G401.6 (cell line): ENCODE results near the gene GBF1.
"Not testable (repeated sequence)": the region's sequence is repeated elsewhere in the genome, so short reads cannot be mapped to it uniquely, and the experiment has no call there.

Source experiments
- FAIRE-seq: peaks from 2 replicates; lab custom pipeline; 2012; peaks lifted over from hg19 to GRCh38; lab: Jason Lieb, UNC

Gene GBF1, protein sequence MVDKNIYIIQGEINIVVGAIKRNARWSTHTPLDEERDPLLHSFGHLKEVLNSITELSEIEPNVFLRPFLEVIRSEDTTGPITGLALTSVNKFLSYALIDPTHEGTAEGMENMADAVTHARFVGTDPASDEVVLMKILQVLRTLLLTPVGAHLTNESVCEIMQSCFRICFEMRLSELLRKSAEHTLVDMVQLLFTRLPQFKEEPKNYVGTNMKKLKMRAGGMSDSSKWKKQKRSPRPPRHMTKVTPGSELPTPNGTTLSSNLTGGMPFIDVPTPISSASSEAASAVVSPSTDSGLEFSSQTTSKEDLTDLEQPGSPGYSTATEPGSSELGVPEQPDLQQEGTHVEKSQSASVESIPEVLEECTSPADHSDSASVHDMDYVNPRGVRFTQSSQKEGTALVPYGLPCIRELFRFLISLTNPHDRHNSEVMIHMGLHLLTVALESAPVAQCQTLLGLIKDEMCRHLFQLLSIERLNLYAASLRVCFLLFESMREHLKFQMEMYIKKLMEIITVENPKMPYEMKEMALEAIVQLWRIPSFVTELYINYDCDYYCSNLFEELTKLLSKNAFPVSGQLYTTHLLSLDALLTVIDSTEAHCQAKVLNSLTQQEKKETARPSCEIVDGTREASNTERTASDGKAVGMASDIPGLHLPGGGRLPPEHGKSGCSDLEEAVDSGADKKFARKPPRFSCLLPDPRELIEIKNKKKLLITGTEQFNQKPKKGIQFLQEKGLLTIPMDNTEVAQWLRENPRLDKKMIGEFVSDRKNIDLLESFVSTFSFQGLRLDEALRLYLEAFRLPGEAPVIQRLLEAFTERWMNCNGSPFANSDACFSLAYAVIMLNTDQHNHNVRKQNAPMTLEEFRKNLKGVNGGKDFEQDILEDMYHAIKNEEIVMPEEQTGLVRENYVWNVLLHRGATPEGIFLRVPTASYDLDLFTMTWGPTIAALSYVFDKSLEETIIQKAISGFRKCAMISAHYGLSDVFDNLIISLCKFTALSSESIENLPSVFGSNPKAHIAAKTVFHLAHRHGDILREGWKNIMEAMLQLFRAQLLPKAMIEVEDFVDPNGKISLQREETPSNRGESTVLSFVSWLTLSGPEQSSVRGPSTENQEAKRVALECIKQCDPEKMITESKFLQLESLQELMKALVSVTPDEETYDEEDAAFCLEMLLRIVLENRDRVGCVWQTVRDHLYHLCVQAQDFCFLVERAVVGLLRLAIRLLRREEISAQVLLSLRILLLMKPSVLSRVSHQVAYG (N-terminal part only)

DNA sequence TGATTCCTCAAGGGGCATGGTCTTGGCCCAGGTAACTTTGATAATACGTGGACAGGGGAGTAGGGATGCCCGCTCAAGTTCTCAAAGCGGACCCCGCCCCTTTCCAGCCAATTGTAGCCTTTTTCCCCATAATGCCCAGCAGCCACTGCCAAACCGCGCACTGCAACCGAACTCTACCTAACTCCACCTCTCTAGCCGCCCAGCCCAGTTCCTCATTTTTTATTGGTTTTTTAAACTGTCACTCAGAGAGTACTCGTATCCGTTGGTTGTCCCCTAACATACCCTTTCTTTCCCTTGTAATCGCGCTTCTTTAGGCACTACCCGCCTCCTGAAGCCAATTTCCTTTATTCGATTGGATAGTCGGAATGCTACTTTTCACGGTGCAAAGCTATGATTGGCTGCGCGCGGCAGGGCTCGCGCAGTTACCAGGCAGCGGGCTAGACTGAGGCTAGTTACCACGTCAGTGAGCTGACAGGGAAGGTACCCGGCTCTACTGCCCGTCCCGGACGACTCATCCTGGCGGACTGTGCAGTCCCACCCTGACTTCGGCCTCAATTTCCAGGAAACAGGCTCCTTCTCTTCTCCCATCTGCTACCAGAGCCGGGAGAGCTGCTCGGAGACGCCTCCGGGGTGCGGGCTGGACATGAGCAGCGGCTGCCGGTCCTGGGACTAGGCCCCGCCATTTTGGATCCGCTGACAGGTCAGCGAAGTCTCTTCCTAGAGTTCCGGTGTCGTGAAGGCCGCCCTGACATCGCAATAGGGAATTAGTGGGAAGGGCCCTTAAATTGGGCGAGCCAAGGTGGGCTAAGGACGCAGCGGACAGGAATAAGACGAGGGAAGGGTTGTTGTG, at the start of gene GBF1:
GBF1 (plus strand) TSS at position 451 of the 850 bp plus-strand sequence. CDS start 13,407 bp downstream, outside the sequence.
- FAIRE-seq: peak; percentile 99

DNA sequence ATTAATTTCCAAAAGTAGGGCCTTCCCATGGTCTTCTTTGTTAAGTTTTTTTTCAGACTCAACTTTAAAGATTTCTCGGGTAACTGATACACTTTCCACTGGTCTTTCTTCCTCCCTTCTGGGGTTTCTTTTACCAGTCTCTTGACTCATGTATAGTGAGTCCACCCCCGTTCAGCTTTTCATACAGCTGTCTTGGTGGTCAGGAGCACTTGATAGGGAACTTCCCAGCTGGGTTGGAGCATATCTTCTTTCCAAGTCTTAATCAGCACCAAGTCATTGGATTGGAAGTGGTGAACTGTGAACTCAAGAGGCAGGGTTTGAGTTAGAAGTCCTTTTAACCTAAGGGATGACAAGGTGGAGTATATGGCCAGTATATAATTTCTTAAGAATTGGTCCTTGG, 48.4 kb upstream of the GBF1 start:
- FAIRE-seq: no peak

DNA sequence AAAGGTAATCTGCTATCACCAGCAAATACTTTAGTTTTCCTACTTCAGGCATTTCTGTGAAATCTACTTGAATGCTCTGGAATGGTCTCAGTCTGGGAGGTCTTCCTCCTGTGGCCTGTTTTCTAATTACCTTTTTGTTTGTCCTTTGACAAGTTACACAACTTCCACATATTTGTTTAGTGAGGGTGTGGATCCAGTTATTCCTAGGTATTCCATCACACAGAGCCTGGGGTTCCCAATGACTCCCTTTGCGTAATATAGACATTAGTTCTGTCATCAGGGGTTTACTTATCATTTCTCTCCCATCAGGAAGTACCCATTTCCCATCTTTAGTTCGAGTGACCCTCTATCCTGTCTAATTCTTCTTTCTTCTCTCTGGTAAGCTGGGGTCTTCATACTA, 47.3 kb upstream of the GBF1 start:
- FAIRE-seq: no peak

DNA sequence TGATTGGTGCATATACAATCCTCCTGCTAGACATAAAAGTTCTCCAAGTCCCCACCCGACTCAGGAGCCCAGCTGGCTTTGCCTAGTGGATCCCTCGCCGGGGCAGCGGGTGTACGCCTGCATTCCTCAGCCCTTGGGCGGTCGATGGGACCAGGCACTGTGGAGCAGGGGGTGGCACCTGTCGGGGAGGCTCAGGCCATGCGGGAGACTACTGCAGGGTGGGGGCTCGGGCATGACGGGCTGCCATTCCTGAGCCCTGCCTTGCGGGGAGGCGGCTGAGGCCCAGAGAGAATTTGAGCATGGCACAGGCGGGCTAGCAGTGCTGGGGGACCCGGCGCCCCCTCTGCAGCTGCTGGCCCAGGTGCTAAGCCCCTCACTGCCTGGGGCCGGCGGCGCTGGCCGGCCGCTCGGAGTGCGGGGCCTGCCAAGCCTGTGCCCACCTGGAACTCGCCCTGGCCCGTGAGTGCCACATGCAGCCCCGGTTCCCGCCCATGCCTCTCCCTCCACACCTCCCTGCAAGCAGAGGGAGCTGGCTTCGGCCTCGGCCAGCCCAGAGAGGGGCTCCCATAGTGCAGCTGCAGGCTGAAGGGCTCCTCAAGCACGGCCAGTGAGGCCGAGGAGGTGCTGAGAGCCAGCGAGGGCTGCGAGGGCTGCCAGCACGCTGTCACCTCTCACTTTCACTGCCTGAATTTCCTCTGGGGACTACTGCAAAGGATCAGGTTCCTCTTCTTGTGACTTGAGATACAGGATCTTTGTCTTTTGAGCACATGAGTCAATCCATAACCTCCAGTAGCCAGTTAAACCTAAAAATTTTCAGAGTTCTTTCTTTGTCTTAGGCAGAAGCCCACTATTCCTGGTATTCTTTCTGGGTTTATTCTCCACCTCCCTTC, 44.3 kb upstream of the GBF1 start:
- no peak for FAIRE-seq

DNA sequence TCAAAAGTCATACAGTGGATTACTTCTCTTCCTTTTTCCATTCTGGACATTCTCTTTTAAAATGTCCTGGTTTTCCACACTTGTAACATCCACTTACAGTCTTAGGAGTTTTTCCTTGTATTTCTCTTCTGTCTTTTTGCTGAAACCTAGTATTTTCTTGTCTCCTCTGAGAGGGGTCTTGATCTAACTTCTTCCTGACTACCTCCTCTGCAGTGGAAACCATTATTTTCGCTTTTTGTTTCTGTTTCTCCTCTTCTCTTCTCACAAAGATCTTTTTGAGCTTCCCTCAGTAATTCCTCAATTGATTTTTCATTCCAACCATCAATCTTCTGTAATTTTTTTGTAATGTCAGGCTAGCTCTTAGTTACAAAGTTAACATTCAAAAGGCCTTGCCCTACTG, 42.9 kb upstream of the GBF1 start:
- FAIRE-seq: no peak

DNA sequence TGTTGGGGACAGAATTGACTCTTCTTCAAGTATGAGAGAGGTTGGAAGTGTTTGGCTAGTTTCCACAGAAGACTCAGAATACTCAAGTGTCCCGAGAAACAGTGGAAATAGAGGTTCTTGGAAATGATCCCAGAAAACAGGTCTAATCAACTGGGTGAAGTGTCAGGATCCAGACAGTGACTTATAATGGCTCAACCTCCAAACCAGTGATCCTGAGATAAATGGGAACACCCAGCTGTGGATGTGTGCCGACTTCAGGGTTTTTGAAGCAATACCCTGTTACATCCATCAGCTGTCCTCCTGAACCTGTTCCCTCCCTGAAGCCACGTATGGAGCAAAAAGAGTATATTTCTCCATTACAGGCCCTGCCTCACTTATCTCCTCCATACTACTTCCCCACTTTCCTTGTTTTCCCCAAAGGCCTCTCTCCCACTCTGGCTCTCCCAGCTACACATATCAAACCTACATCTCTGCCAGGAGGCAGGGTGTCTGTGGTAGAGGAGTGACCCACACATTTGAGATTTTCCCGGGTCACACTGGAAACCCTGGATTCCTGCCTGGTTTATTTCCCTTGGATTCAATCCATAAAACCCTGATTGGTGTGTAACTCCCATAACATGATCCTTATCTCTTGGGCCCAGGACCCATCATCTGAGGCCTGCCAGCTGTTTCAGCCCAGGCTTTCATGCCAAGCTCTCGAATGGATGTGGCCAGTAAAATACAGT, 36.9 kb upstream of the GBF1 start:
- no peak for FAIRE-seq

DNA sequence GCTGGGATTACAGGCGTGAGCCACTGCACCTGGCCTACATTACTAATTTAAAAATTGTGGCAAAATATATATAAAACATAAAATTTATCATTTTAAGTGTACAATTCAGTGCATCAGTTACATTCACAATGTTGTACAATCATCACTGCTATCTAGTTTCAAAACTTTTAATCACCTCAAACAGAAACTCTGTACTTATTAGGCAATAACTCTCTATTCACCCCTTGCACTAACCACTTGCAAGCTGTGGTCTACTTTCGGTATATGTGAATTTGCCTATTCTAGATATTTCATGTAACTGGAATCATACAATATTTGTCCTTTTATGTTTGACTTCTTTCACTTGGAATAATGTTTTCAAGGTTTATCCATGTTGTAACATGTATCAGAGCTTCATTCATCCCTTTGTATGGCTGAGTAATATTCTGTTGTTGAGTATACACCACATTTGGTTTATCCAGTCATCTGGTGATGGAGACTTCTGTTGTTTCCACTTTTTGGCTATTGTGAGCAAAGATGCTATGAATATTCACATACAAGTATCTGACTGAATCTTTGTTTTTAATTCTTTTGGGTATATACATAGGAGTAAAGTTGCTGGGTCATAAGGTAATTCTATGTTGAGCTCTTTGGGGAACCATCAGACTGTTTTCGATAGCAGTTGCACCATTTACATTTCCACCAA, 33.6 kb upstream of the GBF1 start:
- no peak for FAIRE-seq

DNA sequence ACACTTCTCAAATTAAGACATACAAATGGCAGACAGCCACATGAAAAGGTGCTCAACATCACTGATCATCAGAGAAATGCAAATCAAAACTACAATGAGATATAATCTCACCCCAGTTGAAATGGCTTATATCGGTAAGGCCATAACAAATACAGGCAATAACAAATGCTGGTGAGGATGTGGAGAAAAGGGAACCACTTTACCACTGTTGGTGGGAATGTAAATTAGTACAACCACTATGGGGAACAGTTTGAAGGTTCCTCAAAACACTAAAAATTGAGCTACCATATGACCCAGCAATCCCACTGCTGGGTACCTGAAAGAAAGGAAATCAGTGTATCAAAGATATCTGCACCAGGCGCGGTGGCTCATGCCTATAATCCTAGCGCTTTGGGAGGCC, 31.7 kb upstream of the GBF1 start:
- not testable (repeated sequence) for FAIRE-seq

DNA sequence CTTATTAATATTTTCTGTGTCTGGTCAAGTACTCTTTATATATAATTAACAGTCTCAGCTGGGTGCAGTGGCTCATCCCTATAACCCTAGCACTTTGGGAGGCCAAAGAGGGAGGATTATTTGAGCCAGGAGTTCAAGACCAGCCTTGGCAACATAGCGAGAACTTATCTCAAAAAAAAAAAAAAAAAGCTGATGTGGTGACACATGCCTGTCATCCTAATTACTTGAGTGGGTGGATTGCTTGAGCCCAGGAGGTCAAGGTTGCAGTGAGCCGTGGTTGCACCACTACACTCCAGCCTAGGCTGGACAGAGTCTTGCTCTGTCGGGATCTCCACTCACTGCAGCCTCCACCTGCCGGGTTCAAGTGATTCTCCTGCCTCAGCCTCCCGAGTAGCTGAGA, 26.0 kb upstream of the GBF1 start:
- FAIRE-seq: no peak

DNA sequence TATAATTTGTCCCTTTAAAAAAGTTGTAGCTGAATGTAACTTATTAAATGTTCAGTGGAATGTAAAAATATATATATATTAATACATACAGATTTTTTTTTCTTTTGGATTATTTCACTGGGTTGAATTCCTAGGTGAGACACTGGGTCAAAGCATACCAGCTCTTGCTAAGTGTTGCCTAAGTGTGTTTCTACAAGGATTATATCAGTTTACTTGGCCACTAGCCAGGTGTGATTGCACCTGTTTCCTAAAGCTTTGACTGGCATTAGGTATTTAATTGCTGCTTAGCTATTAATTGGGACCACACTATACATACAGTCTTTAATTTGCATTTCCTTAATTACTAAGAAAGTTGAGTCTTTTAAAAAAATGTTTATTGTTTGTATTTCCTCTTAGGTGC, 24.7 kb upstream of the GBF1 start:
- no peak for FAIRE-seq

DNA sequence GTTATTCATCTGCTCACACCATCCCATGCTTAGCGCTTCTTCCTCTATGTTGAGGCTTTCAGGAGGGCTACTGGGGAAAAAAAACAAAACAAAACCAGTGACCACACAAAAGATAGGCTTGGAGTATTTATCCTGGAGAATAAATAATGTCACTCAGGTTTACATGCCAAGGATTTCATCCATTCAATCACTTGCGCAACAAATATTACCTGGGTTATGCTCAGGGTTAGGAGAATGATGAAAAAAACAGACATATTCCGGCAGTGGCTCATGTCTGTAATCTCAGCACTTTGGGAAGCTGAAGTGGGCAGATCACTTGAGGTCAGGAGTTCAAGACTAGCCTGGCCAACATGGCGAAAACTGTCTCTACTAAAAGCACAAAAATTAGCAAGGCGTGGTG, 22.5 kb upstream of the GBF1 start:
- FAIRE-seq: no peak

DNA sequence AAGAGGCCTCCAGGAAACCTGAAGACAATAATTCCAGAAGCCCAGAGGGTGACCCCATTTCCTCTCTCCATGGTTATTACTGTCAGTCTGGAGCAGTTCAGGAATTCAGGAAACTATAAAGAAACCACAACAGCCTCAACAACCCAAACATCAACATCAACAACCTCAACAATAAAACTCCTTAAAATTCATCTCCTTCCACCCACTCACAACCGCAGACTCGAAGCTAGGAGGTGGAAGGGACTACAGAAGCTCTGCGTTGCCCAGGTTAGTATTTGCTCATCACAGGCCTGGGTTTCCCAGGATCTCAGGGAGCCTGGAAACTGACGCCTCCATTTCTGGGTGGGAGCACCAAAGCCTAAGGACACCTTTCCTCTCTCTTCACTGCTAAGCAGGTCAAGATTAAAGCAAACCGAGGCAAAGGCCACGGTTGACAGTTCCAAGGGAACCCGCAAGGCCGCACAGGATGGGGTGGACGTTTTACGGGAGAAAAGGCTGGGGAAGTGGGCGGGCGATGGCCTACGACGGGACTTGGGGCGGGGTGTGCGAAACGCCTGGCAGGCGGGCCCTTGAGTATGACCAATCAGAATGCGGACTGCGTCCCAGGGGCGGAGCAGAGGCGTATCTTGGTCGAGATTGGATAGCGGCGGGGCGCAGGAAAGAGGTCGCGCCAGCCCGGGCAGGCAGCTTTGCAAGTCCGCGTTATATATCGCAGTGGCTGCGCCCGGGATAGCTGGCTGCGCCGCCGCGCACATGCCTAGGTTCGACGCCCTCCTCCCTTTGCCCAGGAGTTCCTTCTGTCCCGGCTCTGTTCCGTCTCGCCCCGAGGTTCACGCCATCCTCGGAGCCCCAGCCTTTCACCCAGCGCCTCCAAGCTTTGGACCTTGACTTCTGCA, 19.4 kb upstream of the GBF1 start, which contains the start of gene ELOVL3:
ELOVL3 (plus strand) TSS at position 654 of the 896 bp plus-strand sequence. CDS start 250 bp downstream, outside the sequence.
- FAIRE-seq: peak; percentile 96

DNA sequence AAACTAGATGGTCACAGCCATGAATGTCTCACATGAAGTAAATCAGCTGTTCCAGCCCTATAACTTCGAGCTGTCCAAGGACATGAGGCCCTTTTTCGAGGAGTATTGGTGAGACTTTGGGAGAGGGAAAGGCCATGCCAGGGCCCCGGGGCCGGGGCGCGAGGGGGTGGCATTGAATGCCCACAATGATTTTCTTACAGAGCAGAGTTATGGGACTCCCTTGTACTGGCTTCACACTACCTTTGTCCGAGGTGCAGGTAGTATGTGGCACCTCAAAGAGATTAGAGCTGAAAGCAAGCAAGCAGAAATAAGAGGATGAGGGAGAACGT, 18.8 kb upstream of the GBF1 start:
- FAIRE-seq: no peak

DNA sequence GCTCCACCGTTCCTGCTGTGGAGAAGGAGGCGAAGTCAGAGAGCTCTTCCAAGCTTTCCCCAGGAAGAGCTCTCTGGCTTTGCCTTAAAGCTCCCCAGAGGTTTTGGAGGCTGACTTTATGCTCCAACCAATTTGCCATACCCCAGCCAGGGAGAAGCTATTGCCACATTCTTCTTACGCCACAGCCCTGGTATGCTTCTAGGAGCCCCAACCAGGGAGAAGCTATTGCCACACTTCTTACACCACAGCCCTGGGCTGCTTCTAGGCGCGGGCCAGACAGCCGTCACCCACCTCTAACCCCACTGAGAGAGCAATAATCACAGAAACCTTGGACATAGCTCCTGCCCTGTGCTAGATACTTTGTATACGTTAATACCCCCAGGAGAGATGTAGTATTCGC, 18.3 kb upstream of the GBF1 start:
- no peak for FAIRE-seq

DNA sequence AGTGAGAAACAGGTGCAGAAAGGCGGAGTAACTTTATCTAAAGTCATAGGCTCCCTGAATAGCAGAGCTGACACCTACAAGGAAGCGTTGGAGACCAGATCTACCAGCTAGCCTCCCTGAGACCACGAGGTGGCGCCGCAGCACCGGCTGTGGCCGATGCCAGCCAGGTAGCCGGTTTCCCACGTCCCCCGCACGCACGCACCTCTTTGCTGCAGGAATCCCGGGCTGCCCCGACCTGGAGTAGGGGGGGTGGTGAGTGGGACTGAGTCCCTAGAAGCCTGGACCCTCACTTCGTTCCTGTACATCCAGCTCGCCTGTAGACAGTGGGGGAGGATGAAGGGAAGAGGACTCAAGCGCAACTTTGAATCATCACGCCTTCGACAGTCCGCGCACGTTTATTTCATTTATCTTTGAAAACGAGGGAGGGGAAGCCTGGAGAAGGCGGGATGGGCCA, 15.5 kb upstream of the GBF1 start:
- FAIRE-seq: peak; percentile 86

DNA sequence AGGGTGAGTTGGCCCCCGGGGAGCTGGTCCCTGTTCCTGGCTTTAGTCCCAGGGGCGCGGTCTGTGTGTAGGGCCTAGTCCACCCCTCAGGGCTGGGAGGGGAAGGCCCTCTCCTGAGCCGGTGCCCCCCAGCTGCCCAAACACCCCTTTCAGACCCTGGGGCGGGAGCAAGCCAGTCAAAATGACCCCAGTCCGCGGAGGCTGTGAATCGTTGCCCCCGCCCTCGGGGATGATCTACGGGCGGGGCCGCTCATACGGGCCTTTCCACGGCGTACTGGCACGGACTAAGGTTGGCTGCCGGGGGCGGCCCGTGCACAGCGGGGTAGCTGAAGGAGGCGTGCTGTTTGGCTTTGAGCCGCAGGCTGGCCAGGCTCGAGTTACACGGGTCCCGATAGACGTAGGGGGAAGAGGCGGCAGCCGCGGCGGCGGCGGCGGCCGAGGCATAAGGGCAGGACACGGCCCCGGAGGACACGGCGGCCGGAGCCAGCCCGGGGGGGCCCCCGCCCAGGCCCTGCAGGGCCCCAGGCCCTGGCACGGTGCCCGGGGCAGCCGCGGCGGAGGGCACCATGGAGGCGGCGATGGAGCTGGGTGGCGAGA, 15.0 kb upstream of the GBF1 start:
- FAIRE-seq: no peak

DNA sequence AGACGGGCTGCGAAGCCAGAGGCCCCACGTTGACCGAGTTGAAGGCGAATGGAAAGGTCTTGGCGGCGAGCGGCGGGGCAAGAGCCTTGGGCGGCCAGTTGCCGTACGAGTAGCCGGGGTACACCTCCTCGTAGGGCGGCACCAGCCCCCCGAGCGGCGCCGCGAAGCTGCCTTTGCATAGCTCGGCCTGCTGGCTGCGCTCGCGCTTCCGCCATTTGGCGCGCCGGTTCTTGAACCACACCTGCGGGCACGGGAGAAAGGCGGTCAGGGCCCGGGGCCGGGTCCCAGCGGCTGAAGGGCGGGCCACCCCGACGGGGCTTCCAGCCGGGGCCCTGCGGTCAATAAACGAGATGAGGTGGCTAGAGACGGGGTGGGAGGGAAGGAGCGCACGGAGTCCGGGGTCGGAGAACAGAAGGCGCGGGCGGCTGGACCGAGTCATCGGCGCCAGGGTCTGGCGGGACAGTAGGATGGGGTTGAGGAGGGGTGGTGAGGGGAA, 14.4 kb upstream of the GBF1 start:
- no peak for FAIRE-seq
